ENCODE data around the gene TAX1BP1.

DNA sequence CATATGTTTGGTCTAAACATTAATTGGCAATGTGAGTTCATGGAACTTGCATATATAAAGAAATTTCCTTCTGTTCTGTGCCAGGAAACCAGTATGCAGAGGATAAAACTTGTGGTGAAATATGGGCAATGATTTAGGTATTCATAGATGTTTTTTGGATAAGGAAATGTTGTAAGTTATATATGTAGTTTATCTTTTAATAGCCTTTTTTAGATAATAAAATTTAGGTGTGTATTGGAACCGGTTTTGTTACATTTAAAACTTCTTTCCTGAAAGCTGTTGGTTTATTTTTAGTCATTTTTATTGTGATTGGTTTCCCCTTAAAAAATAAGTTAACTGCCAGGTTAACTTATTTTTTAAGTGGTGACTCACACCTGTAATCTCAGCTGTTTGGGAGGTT, 22.1 kb downstream of the TAX1BP1 start:
- TF ChIP-seq, protein P1, sequence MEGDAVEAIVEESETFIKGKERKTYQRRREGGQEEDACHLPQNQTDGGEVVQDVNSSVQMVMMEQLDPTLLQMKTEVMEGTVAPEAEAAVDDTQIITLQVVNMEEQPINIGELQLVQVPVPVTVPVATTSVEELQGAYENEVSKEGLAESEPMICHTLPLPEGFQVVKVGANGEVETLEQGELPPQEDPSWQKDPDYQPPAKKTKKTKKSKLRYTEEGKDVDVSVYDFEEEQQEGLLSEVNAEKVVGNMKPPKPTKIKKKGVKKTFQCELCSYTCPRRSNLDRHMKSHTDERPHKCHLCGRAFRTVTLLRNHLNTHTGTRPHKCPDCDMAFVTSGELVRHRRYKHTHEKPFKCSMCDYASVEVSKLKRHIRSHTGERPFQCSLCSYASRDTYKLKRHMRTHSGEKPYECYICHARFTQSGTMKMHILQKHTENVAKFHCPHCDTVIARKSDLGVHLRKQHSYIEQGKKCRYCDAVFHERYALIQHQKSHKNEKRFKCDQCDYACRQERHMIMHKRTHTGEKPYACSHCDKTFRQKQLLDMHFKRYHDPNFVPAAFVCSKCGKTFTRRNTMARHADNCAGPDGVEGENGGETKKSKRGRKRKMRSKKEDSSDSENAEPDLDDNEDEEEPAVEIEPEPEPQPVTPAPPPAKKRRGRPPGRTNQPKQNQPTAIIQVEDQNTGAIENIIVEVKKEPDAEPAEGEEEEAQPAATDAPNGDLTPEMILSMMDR (IDR thresholded peaks at IDR 0.05), result no peak
- TF ChIP-seq POLR2AphosphoS5 (IDR thresholded peaks at IDR 0.05), result no peak
- TF ChIP-seq POLR2A (IDR thresholded peaks at IDR 0.05), result no peak
- TF ChIP-seq EP300 (IDR thresholded peaks at IDR 0.05), result no peak
